HG02973 (cell line): Measurements from ENCODE around the gene TMOD1.
"Not testable (repeated sequence)": the region's sequence is repeated elsewhere in the genome, so short reads cannot be mapped to it uniquely, and the experiment has no call there.

ENCODE experiments used
- ATAC-seq: cut with Tn5 transposase; IDR thresholded peaks from one replicate; pipeline ENCODE4 v1.9.1; 2021; ENCODE audit warnings: moderate library complexity; ENCODE audit not compliant: unreplicated experiment

TMOD1 gene

GRCh38 chr9:97501177-97501971 lies at the start of gene TMOD1:
TSS of gene TMOD1 (plus strand) at chr9:97501666. CDS start at chr9:97524189, 22,523 bp downstream.
- ATAC-seq, result peak; percentile 51

GRCh38 chr9:97453573-97453972 lies 47.9 kb upstream of the TMOD1 start:
- ATAC-seq, result not testable (repeated sequence)

DNA sequence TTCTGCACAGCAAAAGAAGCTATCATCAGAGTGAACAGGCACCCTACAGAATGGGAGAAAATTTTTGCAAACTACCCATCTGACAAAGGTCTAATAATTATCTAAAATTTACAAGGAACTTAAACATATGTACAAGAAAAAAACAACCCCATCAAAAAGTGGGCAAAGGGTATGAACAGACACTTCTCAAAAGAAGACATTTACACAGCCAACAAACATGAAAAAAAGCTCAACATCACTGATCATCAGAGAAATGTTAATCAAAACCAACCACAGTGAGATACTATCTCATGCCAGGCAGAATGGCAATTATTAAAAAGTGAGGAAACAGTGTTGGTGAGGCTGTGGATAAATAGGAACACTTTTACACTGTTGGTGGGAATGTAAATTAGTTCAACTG lies 44.6 kb upstream of the TMOD1 start:
- not testable (repeated sequence) for ATAC-seq

DNA sequence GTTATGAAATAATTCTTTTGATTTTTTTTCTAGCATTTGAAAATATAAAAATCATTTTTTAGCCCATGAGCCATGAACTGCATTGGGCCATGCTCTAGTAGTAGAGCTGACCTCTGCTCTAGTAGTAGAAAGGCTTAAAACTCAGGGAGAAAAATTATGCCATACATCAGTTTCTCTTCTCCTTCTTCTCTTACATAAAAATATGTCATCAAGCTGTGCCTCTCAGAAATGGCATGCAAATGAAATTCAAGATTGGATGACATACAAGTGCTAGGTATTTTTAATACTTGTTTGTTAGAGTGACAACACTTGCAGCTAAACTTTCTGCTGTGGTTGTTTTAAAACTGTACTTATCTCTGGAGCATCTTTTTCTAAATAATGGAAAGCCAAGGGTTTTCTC lies 42.1 kb upstream of the TMOD1 start:
- no peak for ATAC-seq

DNA sequence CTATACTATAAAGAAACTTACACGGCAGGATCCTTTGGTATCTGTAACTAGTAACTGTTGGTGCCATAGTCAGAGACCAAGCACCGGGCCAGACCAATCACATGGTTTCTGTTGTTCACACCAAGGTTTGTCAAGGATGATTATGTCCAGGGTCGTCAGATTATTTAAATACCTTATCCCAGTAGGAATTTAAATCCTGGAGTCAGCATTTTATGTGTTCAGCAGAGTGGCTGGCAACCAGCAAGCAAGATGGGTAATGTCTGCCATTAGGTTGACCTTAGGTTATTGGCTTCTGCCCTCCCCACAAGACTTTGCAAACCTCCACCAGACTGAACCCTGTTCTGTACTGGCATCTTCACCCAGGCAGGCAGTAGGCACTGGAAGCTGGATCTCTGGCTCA lies 39.3 kb upstream of the TMOD1 start:
- no peak for ATAC-seq

DNA sequence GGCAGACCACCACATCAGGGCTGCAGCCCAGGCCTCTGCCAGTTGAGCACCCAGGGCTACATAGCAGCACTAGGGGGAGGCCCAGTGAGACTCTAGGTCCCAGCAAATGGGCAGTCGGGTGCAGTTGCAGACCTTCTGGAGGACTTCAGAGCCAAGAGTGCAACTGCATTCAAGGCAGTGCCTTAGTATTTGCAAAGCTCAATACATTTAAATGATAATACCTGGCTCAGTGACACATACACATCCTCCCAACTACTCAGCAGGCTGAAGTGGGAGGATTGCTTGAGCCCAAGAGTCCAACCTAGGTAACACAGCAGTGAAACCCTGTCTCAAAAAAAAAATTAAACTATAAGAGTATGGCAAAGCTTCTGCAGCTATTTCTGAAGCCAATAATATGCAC lies 38.6 kb upstream of the TMOD1 start:
- ATAC-seq, result no peak

DNA sequence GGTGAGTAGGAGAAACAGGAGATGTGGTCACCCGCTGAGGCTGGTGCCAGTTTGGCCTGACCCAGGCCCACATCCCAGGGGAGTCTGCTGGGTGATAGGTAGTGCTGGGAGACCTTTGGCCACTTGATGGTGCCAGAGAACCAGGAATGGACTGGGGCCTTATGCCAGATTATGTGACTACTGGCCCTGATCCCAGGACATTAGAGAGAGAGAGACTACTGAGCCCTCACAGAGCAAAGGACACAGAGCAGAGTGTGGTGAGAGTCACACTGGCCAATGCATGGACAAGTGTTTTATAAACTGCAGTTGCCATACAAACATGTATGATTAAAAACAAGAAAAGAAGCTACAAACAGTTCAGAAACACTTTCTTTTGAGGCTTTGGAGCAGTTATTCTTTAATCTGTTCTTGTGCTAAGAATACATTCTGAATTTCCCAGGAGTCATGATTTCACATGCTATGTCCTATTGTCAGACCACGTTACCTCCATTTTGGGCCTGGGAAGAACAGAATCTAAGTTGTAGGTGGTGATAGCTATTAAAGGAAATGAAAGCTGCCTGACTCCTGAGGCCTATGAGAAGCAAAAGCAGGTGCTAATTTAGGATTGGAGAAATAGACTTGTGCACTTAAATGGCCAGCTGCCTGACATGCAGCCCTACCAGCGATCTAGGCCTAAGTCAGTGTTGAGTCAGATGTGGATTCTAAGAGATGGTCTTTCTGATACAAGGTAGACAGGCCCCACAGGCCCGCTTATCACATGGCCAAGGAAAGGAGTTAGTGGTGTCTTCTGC lies 32.6 kb upstream of the TMOD1 start:
- ATAC-seq, result peak; percentile 67

GRCh38 chr9:97470076-97470475 lies 31.4 kb upstream of the TMOD1 start:
- ATAC-seq, result no peak

GRCh38 chr9:97473717-97474116 lies 27.7 kb upstream of the TMOD1 start:
- ATAC-seq, result no peak

- ATAC-seq, result no peak
These were observed 27.0 kb upstream of the TMOD1 start for GRCh38 chr9:97474372-97474925.

DNA sequence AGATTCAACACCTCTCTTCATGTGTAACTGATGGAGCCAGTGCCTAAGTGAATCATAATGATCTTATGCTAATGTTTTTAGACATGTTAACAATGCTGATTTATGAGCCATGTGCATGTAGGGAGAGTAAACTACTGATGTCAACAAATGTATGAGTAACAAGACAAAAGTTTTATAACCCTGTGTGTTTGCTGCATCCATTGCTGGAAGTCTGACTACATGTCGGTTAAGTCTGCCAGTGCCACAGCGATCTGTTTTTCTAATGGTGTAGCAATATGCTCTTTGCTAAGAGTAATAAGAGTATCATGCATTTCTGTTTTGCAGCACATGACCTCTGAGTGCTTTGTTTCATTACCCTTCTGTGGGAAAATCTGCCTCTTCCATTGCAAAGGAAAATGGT lies 26.4 kb upstream of the TMOD1 start:
- ATAC-seq, result no peak

GRCh38 chr9:97478301-97478981 lies 23.0 kb upstream of the TMOD1 start:
- ATAC-seq, result no peak

- no peak for ATAC-seq
These were observed 21.8 kb upstream of the TMOD1 start for GRCh38 chr9:97479496-97480159.

- ATAC-seq, result no peak
These were observed 21.3 kb upstream of the TMOD1 start for GRCh38 chr9:97480174-97480573.

GRCh38 chr9:97480749-97481148 lies 20.7 kb upstream of the TMOD1 start:
- ATAC-seq, result no peak

GRCh38 chr9:97484134-97484533 lies 17.3 kb upstream of the TMOD1 start:
- ATAC-seq, result no peak

DNA sequence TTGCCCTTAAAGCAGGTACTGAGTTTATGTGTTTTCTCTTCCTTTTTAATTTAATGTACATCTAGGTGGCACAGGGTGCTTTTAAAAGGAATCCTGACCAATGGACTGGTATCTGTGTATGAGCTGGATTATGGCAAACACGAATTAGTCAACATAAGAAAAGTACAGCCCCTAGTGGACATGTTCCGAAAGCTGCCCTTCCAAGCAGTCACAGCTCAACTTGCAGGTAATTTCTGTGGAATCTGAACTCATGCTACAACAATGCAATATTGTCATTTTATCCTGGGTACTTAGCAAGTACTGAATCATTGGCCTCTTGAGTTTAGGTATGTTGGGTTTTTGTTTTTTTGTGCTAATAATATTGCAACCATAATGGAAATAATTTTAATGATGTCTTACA lies 14.4 kb upstream of the TMOD1 start:
- ATAC-seq, result no peak

DNA sequence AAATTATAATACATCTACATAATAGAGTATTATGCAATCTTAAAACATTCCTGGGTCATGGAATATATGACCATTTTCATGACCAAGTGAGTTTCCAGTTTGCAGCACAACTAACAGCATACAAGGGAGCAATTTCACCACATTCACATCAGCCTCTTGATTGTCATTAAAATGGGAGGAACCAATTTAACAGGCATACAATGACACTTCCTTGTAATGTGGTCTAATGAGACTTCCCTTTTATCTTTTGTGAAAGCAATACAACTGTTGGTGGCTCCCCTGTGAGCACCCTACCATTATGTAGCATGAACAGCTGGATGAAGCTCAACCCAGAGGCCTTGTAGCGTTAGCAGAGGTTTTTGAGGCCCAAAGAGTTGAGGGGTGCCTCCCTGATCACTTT lies 13.6 kb upstream of the TMOD1 start:
- no peak for ATAC-seq

GRCh38 chr9:97491216-97491999 lies 10.1 kb upstream of the TMOD1 start:
- no peak for ATAC-seq
